Kasumi-1 (cell line): ENCODE measurements around the gene ZDHHC24.

ENCODE experiments used
- DNase-seq, 2 experiments: peaks; one replicate each; lab custom pipeline; 2025; lab: John Stamatoyannopoulos, UW

The ZDHHC24 gene

GRCh38 chr11:66473608-66474515 lies 72.0 kb downstream of the ZDHHC24 start:
- DNase-seq, result no peak

- no peak for DNase-seq
Observed at GRCh38 chr11:66473167-66473566, 72.7 kb downstream of the ZDHHC24 start.

DNA sequence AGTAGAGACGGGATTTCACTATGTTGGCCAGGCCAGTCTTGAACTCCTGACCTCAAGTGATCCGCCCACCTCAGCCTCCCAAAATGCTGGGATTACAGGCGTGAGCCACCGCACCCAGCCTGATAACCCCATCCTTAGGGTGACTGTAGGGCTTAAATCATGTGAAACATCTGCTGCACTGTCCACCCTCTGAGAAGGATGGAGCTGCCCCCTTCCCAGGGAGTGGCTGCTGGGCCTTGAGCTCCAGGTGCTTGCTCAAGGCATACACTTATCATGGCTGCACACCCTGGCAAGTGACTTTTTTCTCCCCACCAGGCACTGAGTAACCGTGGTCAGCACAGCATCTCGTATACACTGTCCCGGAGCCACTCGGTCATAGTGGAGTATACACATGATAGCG lies 73.8 kb downstream of the ZDHHC24 start:
- no peak for DNase-seq

DNA sequence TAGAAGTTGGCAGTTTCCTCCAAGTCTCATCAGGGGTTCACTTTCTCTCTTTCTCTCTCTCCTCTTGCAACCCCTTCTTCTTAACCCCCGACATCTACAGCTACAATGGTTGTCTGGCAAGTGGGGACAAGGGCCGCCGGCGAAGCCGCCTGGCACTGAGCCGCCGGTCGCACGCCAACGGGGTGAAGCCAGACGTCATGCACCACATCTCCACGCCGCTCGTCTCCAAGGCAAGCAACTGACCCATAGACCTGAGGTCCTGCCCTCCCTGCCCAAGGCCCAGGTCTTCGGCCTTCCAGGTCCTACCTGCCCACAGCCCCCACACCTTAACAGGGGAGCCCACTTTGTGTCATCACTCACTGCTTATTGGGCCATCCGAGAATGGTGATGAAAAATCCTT lies 74.7 kb downstream of the ZDHHC24 start:
- DNase-seq, result no peak
